SK-N-MC (cell line): Measurements from ENCODE around the gene KIF2A.
A peak's percentile ranks its signal among the peaks of the same experiment; 100 is the strongest.

Experiments used
- EZH2 ChIP-seq: fragments of 200-600 bp; sonication (generic); IDR thresholded peaks from one replicate; pipeline ENCODE4 v1.6.1; 2017; ENCODE audit warnings: antibody characterized with exemption
- FOXP2 ChIP-seq: optimal IDR thresholded peaks from 2 replicates; pipeline ENCODE3; 2011; ENCODE audit warnings: mild to moderate bottlenecking, moderate library complexity; ENCODE audit not compliant: insufficient read depth; ENCODE audit errors: extremely low read length, control extremely low read depth
- POLR2AphosphoS5 ChIP-seq: IDR thresholded peaks from 2 replicates; pipeline ENCODE4 v1.6.1; 2012; ENCODE audit warnings: mild to moderate bottlenecking, low read depth, low read length, borderline replicate concordance

- TF ChIP-seq POLR2AphosphoS5 (peak; percentile 98), EZH2 (no peak), FOXP2 (no peak)
Observed at GRCh38 chr5:62403411-62404250, 97.6 kb downstream of the KIF2A start, which contains the start of gene DIMT1.
